Upper lobe of right lung (tissue), 1 donor: Measurements from ENCODE around the gene S100PBP. TPM values are rescaled to one million over a fixed set of nuclear protein-coding genes. Genes with fewer than 3 reads are reported as not detected.

Experiments used
- ATAC-seq: fragments of 200-7000 bp; cut with Tn5 transposase; one replicate; pipeline ENCODE4 v1.9.1; 2020; ENCODE audit warnings: mild to moderate bottlenecking, moderate library complexity
- DNase-seq: peaks from one replicate; pipeline ENCODE4 v3.0.0-alpha.2; 2020
- H3K27ac ChIP-seq: fragments of 200-600 bp; one replicate; pipeline ENCODE4 v1.8.0; 2022
- H3K27me3 ChIP-seq: fragments of 200-600 bp; one replicate; pipeline ENCODE4 v1.8.0; 2022; ENCODE audit warnings: mild to moderate bottlenecking
- H3K36me3 ChIP-seq: fragments of 200-600 bp; one replicate; pipeline ENCODE4 v1.8.0; 2022
- H3K4me1 ChIP-seq: fragments of 200-600 bp; one replicate; pipeline ENCODE4 v1.8.0; 2022
- H3K4me3 ChIP-seq: fragments of 200-600 bp; one replicate; pipeline ENCODE4 v1.8.0; 2022; ENCODE audit warnings: mild to moderate bottlenecking
- H3K9me3 ChIP-seq: fragments of 200-600 bp; one replicate; pipeline ENCODE4 v1.8.0; 2022
- intact Hi-C: fragments of 100-400 bp; cut with DNase I; formaldehyde crosslinking; loops from one replicate; pipeline ENCODE4 v1.11.0; 2022
- total RNA-seq: library from RNA; stranded (reverse); fragmentation: NEBNext Ultra II Directional; extraction: Animal tissue kit (Norgen Biotek cat#: 25700); gene quantifications from one replicate; pipeline ENCODE4 v1.2.1, GENCODE V29; 2021
- TF ChIP-seq, protein P1 (sequence below): fragments of 200-600 bp; IDR thresholded peaks from one replicate; pipeline ENCODE4 v1.8.0; 2022; ENCODE audit warnings: antibody characterized with exemption
- donor health status: DM: no; HTN: yes; CAD: no; lungs with severe emphysema.

The S100PBP gene
- total RNA-seq, 1 donor from 2014 or later, result 34.9 TPM

- H3K27ac ChIP-seq, result no peak overlapping the region
- H3K4me1 ChIP-seq, result peaks cover 5% of the 10 kb centered on the region
- ATAC-seq (peak; percentile 96), DNase-seq (peak; percentile 70)
- TF ChIP-seq, protein P1, sequence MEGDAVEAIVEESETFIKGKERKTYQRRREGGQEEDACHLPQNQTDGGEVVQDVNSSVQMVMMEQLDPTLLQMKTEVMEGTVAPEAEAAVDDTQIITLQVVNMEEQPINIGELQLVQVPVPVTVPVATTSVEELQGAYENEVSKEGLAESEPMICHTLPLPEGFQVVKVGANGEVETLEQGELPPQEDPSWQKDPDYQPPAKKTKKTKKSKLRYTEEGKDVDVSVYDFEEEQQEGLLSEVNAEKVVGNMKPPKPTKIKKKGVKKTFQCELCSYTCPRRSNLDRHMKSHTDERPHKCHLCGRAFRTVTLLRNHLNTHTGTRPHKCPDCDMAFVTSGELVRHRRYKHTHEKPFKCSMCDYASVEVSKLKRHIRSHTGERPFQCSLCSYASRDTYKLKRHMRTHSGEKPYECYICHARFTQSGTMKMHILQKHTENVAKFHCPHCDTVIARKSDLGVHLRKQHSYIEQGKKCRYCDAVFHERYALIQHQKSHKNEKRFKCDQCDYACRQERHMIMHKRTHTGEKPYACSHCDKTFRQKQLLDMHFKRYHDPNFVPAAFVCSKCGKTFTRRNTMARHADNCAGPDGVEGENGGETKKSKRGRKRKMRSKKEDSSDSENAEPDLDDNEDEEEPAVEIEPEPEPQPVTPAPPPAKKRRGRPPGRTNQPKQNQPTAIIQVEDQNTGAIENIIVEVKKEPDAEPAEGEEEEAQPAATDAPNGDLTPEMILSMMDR, result no peak
- H3K9me3 ChIP-seq, result no peaks in the 10 kb centered on the region
- intact Hi-C loops, result no loop called here
- peaks cover 76% of the 10 kb centered on the region for H3K36me3 ChIP-seq
- no peaks in the 10 kb centered on the region for H3K27me3 ChIP-seq
- no peak overlapping the region for H3K4me3 ChIP-seq
Observed at GRCh38 chr1:32806290-32806689, 11.2 kb upstream of the S100PBP start.

GRCh38 chr1:32806910-32807523 is 10.4 kb upstream of the S100PBP start:
- no peaks in the 10 kb centered on the region for H3K27me3 ChIP-seq
- ATAC-seq (peak; percentile 11), DNase-seq (no peak)
- H3K9me3 ChIP-seq, result no peaks in the 10 kb centered on the region
- no peak overlapping the region for H3K27ac ChIP-seq
- intact Hi-C loops, result no loop called here
- H3K36me3 ChIP-seq, result peaks cover 72% of the 10 kb centered on the region
- H3K4me3 ChIP-seq, result no peak overlapping the region
- TF ChIP-seq, protein P1, result no peak
- peaks cover 5% of the 10 kb centered on the region for H3K4me1 ChIP-seq

DNA sequence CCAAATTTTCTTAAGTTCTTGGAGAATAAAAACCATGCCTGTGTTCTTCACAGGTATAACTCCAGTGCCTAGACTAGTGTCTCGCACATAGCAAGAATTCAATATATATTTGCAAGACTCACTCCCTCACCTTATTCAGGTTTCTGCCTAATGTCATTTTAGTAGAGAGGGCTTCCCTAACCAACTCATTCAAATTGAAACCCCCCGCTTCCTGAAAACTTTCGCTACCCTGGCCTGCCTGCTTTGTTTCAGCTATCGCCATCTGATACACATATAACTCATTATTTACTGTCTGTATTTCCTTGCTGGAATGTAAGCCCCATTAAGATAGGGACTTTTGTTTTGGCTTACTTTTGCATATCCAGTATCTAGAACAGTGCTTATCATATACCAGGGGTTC is 8.9 kb upstream of the S100PBP start:
- no peak overlapping the region for H3K4me3 ChIP-seq
- H3K36me3 ChIP-seq, result peaks cover 57% of the 10 kb centered on the region
- no peak overlapping the region for H3K27ac ChIP-seq
- no peak for ATAC-seq
- TF ChIP-seq, protein P1, result no peak
- no peaks in the 10 kb centered on the region for H3K27me3 ChIP-seq
- peaks cover 9% of the 10 kb centered on the region for H3K4me1 ChIP-seq
- intact Hi-C loops, result no loop called here
- no peak for DNase-seq
- no peaks in the 10 kb centered on the region for H3K9me3 ChIP-seq

DNA sequence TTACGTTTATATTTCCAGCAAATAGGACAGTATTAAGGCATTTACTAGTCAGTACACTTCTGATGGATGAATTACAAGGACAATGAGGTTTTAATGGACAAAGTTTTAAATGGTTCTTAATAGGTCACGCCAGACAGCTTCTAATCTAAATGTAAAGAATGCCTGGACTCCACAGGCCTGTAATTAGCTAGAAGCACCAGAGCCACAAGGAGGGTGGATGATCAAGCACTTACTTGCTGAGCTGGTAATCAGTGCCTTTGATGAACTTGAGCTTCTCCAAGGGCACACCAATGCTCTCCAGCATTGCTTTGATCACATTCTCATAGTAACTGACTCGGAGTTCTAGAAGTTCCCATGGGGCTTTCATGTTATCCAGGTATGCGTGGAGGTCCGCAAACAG is 7.1 kb upstream of the S100PBP start:
- ATAC-seq, result no peak
- Histone ChIP-seq H3K4me3 (no peak overlapping the region), H3K27ac (no peak overlapping the region), H3K4me1 (peaks cover 23% of the 10 kb centered on the region), H3K36me3 (peaks cover 61% of the 10 kb centered on the region), H3K27me3 (no peaks in the 10 kb centered on the region), H3K9me3 (no peaks in the 10 kb centered on the region)
- no peak for DNase-seq
- TF ChIP-seq, protein P1, result no peak
- intact Hi-C loops, result no loop called here

GRCh38 chr1:32811265-32811664 is 6.2 kb upstream of the S100PBP start:
- intact Hi-C loops, result no loop called here
- ATAC-seq (no peak), DNase-seq (no peak)
- H3K4me3 ChIP-seq, result no peak overlapping the region
- no peaks in the 10 kb centered on the region for H3K9me3 ChIP-seq
- H3K27ac ChIP-seq, result no peak overlapping the region
- H3K4me1 ChIP-seq, result peaks cover 32% of the 10 kb centered on the region
- no peaks in the 10 kb centered on the region for H3K27me3 ChIP-seq
- TF ChIP-seq, protein P1, result no peak
- H3K36me3 ChIP-seq, result peaks cover 52% of the 10 kb centered on the region

DNA sequence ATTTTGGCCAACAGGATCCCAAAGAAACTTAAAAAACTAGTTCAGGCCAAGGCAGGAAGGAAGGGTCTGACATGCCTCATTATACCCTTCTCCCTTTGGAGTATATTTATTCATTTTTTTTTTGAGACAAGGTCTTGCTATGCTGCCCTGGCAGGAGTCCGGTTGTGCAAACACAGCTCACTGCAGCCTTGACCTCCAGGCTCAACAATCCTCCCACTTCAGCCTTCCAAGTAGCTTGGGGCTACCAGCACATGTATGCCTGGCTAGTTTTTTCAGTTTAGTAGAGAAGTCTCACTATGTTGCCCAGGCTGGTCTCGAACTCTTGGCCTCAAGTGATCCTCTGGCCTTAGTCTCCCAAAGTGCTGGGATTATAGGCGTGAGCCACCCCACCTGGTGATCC is 5.5 kb upstream of the S100PBP start:
- peaks cover 33% of the 10 kb centered on the region for H3K4me1 ChIP-seq
- peaks cover 46% of the 10 kb centered on the region for H3K36me3 ChIP-seq
- H3K27me3 ChIP-seq, result no peaks in the 10 kb centered on the region
- ATAC-seq (no peak), DNase-seq (no peak)
- no peak overlapping the region for H3K4me3 ChIP-seq
- no peak overlapping the region for H3K27ac ChIP-seq
- no peaks in the 10 kb centered on the region for H3K9me3 ChIP-seq
- TF ChIP-seq, protein P1, result no peak
- intact Hi-C loops, result no loop called here
